Endothelial cell of umbilical vein (primary cell): Measurements from ENCODE around the gene CUX1. TPM values are rescaled to one million over a fixed set of nuclear protein-coding genes. Genes with fewer than 3 reads are reported as not detected.

Experiments
- BruUV-seq: library from RNA; stranded (reverse); fragments of 400-500 nt; replicated peaks from 2 replicates; lab custom pipeline; 2021; lab: Mats Ljungman, UMichigan
- CTCF ChIA-PET: fragments of 300-600, 350-600 bp; sonication (Branson Sonifier 250); formaldehyde crosslinking; loops from one replicate; lab custom pipeline; 2021; ENCODE audit warnings: antibody characterized with exemption, inconsistent platforms; lab: Charles Lee
- POLR2A ChIA-PET: fragments of 300-600, 350-600 bp; sonication (Branson Sonifier 250); formaldehyde crosslinking; loops from one replicate; lab custom pipeline; 2021; ENCODE audit warnings: antibody characterized with exemption, inconsistent platforms; lab: Charles Lee
- DNase-seq: peaks from one replicate; pipeline ENCODE4 v3.0.0-alpha.2; 2011; ENCODE audit warnings: low read depth, low spot score
- FAIRE-seq: peaks from 2 replicates; lab custom pipeline; 2011; peaks lifted over from hg19 to GRCh38; lab: Jason Lieb, UNC
- H2AFZ ChIP-seq: 2 replicates; pipeline ENCODE4 v1.6.0; 2012; ENCODE audit warnings: low read depth, low read length, control low read depth, inconsistent platforms
- H3K27ac ChIP-seq: 2 replicates; pipeline ENCODE4 v1.5.1; 2011; ENCODE audit warnings: low read depth, mild to moderate bottlenecking, control low read depth, low read length, moderate library complexity; ENCODE audit not compliant: insufficient read depth
- H3K27me3 ChIP-seq, 2 experiments: 2 replicates each; pipeline versions ENCODE4 v1.6.0 to v1.6.1; 2011; ENCODE audit warnings: low read length in 2 of 2, mixed read lengths in 1 of 2; ENCODE audit not compliant: control insufficient read depth in 2 of 2, insufficient read depth in 2 of 2
- H3K36me3 ChIP-seq, 2 experiments: 2 replicates in 1 of 2; 3 replicates in 1 of 2; pipeline ENCODE4 v1.5.1; 2011; ENCODE audit warnings: low read length in 2 of 2, mild to moderate bottlenecking in 1 of 2, moderate library complexity in 1 of 2; ENCODE audit not compliant: control insufficient read depth in 2 of 2, insufficient read depth in 2 of 2; ENCODE audit errors: extremely low read depth in 1 of 2
- H3K4me1 ChIP-seq: 3 replicates; pipeline ENCODE4 v1.5.1; 2011; ENCODE audit warnings: mild to moderate bottlenecking, low read length; ENCODE audit not compliant: control insufficient read depth, insufficient read depth; ENCODE audit errors: extremely low read depth
- H3K4me2 ChIP-seq: 2 replicates; pipeline ENCODE4 v1.6.1; 2011; ENCODE audit warnings: low read length, control low read depth, mixed read lengths; ENCODE audit not compliant: insufficient read depth
- H3K4me3 ChIP-seq, 3 experiments: fragments of 200-600 bp in 1 of 3; sonication (generic), shearing (Covaris generic) in 1 of 3; replicated peaks in 1 of 3; 2 replicates each; pipeline ENCODE4 v1.5.1; 2011 to 2016; ENCODE audit warnings: control low read depth in 3 of 3, low read length in 3 of 3, mild to moderate bottlenecking in 2 of 3, inconsistent platforms in 1 of 3, low read depth in 1 of 3, moderate library complexity in 1 of 3; ENCODE audit not compliant: insufficient read depth in 1 of 3
- H3K79me2 ChIP-seq: 2 replicates; pipeline ENCODE4 v1.6.0; 2012; ENCODE audit warnings: low read length, inconsistent platforms; ENCODE audit not compliant: control insufficient read depth, insufficient read depth
- H3K9ac ChIP-seq: replicated peaks from 2 replicates; pipeline ENCODE3; 2011; ENCODE audit warnings: low read length, control low read depth; ENCODE audit not compliant: insufficient read depth; ENCODE audit errors: extremely low read depth
- H3K9me1 ChIP-seq: replicated peaks from 3 replicates; pipeline ENCODE4 v1.6.0; 2011; ENCODE audit warnings: mild to moderate bottlenecking, low read length; ENCODE audit not compliant: control insufficient read depth, insufficient read depth; ENCODE audit errors: extremely low read depth
- H3K9me3 ChIP-seq: replicated peaks from 2 replicates; pipeline ENCODE4 v1.5.1; 2012; ENCODE audit warnings: low read length, inconsistent platforms; ENCODE audit not compliant: control insufficient read depth, insufficient read depth
- H4K20me1 ChIP-seq: replicated peaks from 2 replicates; pipeline ENCODE3; 2011; ENCODE audit warnings: mild to moderate bottlenecking, low read length; ENCODE audit not compliant: control insufficient read depth, insufficient read depth; ENCODE audit errors: extremely low read depth
- EZH2 ChIP-seq: IDR thresholded peaks from 2 replicates; pipeline ENCODE4 v1.6.1; 2012; ENCODE audit warnings: borderline replicate concordance, low read depth, mild to moderate bottlenecking, moderate library complexity, low read length, inconsistent platforms; ENCODE audit not compliant: severe bottlenecking
- FOS ChIP-seq: IDR thresholded peaks from 2 replicates; pipeline ENCODE4 v1.6.1; 2011; ENCODE audit warnings: mild to moderate bottlenecking, low read length, moderate library complexity, borderline replicate concordance; ENCODE audit not compliant: insufficient read depth
- GATA2 ChIP-seq: IDR thresholded peaks from 2 replicates; pipeline ENCODE4 v1.7.0; 2011; ENCODE audit warnings: low read depth, mild to moderate bottlenecking, moderate library complexity, mixed read lengths, low read length; ENCODE audit not compliant: insufficient read length, insufficient read depth
- JUN ChIP-seq: IDR thresholded peaks from 2 replicates; pipeline ENCODE4 v1.6.1; 2011; ENCODE audit warnings: borderline replicate concordance, low read depth; ENCODE audit not compliant: insufficient read length, insufficient read depth
- MYC ChIP-seq: IDR thresholded peaks from one replicate; pipeline ENCODE4 v1.6.1; 2011; ENCODE audit warnings: mild to moderate bottlenecking, low read depth, low read length
- POLR2A ChIP-seq: IDR thresholded peaks from 2 replicates; pipeline ENCODE4 v1.6.1; 2012; ENCODE audit warnings: low read depth, mild to moderate bottlenecking, control low read depth, low read length
- POLR2AphosphoS5 ChIP-seq: IDR thresholded peaks from 2 replicates; pipeline ENCODE4 v1.6.1; 2012; ENCODE audit warnings: low read depth, mild to moderate bottlenecking, control low read depth, low read length, moderate library complexity; ENCODE audit not compliant: insufficient read depth
- dilution Hi-C: fragments of 300-500 bp; cut with MboI; formaldehyde crosslinking; loops from one replicate; pipeline ENCODE4 v1.15.0; 2019; ENCODE audit warnings: low sequenced_read_pairs; ENCODE audit not compliant: extremely low pct_ligation_motif_present
- intact Hi-C: fragments of 100-400 bp; cut with micrococcal nuclease; formaldehyde crosslinking; loops from one replicate; pipeline ENCODE4 v1.10.0; 2022
- polyA plus RNA-seq, 4 experiments: library from polyadenylated mRNA; depleted of rRNA in 3 of 4; stranded (reverse) in 3 of 4; unstranded in 1 of 4; fragments of >200 nt; gene quantifications; 2 replicates each; pipeline versions ENCODE4 v1.2.1 to v1.2.3, GENCODE V29; 2011 to 2012; ENCODE audit warnings: missing spikeins in 1 of 4
- total RNA-seq: library from RNA; stranded (reverse); gene quantifications from 2 replicates; pipeline ENCODE4 v1.2.3, GENCODE V29; 2021
- TF ChIP-seq, protein P1 (sequence below), 2 donors: IDR thresholded peaks; 1 replicate in 1 of 2; 2 replicates in 1 of 2; pipeline ENCODE4 v1.5.1; 2011; ENCODE audit warnings: low read length in 2 of 2, mild to moderate bottlenecking in 2 of 2, moderate library complexity in 2 of 2, control low read depth in 1 of 2, inconsistent platforms in 1 of 2, low read depth in 1 of 2; ENCODE audit not compliant: insufficient read depth in 1 of 2; ENCODE audit errors: extremely low read depth in 1 of 2
- TF ChIP-seq, protein P2 (sequence below): IDR thresholded peaks from 2 replicates; pipeline ENCODE4 v1.6.1; 2011; ENCODE audit not compliant: insufficient read depth, insufficient read length

Gene CUX1
- total and polyA plus RNA-seq, 2 donors (not counting 3 experiments of a cell fraction or from before 2014, with no cell fraction given): 13.8 to 49.8 TPM

DNA sequence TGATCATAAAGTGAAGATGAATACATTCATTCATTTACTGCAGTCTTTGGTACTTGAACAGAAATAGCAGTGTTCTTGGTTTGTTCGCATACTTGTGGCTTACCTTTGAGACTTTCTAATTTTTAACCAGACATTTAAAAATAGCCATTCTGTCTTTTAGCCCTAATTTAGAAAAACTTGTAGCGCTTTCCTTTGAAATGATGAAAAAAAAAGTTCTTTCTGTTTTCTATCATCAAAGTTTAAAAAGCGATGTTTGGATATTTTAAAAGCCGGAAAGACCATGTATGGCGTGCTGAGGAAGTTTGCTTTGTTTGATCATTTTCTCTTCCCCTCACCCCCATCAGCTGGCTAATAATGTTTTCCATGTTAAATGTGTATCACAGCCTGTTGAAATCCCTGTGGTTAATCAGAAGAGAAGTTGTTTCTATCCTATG is 116.3 kb downstream of the CUX1 start:
- no TSS peak for BruUV-seq
- Histone ChIP-seq H3K27me3 (no peaks in the 10 kb centered on the region), H4K20me1 (no peaks in the 10 kb centered on the region), H2AFZ (no peak overlapping the region), H3K79me2 (peaks cover 1% of the 10 kb centered on the region), H3K4me3 (no peak overlapping the region), H3K4me2 (no peak overlapping the region), H3K4me1 (peaks cover 5% of the 10 kb centered on the region), H3K27ac (no peak overlapping the region), H3K9me3 (no peaks in the 10 kb centered on the region), H3K36me3 (no peaks in the 10 kb centered on the region), H3K9ac (no peak overlapping the region), H3K9me1 (no peaks in the 10 kb centered on the region)
- DNase-seq (no peak), FAIRE-seq (no peak)
- intact Hi-C loops (loop anchor here (2.0 kb wide), 1 partner anchor 13 kb away; no protein-coding TSS in a partner anchor), dilution Hi-C loops (no loop called here)
- CTCF ChIA-PET: no interaction called here
- TF ChIP-seq EZH2: no peak
- POLR2A ChIA-PET: no interaction called here

DNA sequence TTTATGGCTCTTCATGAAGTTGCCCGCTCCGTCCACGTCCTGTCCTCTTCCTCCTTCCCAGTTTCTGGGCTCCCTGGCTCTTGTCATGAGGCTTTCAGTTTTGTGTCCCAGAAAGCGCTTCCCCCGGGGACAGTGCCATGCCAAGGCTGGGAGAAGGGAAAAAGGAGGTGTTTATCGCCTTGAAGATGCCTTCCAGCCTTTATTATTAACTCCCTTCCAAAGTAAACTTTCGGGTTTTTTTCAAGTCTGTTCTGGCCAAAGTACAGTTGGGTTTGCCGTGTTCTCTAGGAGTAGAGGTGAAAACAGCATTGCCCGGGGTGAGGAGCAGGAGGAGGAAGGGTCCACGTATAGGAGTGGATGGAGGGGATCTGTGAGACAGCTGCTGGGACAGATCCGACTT is 117.2 kb downstream of the CUX1 start:
- POLR2A ChIA-PET: no interaction called here
- Histone ChIP-seq H3K4me1 (peaks cover 5% of the 10 kb centered on the region), H4K20me1 (no peaks in the 10 kb centered on the region), H3K9me1 (no peaks in the 10 kb centered on the region), H3K27me3 (no peaks in the 10 kb centered on the region), H2AFZ (no peak overlapping the region), H3K4me2 (no peak overlapping the region), H3K27ac (no peak overlapping the region), H3K9me3 (no peaks in the 10 kb centered on the region), H3K9ac (no peak overlapping the region), H3K4me3 (no peak overlapping the region), H3K79me2 (peaks cover 1% of the 10 kb centered on the region), H3K36me3 (no peaks in the 10 kb centered on the region)
- CTCF ChIA-PET: interaction anchor here (0.5 kb wide), 1 partner anchor 139 kb away, joined by 3 read pairs; no protein-coding TSS in a partner anchor
- no peak for FAIRE-seq
- no TSS peak for BruUV-seq
- dilution Hi-C loops (no loop called here), intact Hi-C loops (no loop called here)
- no peak for DNase-seq
- TF ChIP-seq GATA2 (no peak), JUN (no peak), EZH2 (no peak), MYC (no peak), FOS (no peak), POLR2AphosphoS5 (no peak), POLR2A (no peak)
- TF ChIP-seq, protein P1, sequence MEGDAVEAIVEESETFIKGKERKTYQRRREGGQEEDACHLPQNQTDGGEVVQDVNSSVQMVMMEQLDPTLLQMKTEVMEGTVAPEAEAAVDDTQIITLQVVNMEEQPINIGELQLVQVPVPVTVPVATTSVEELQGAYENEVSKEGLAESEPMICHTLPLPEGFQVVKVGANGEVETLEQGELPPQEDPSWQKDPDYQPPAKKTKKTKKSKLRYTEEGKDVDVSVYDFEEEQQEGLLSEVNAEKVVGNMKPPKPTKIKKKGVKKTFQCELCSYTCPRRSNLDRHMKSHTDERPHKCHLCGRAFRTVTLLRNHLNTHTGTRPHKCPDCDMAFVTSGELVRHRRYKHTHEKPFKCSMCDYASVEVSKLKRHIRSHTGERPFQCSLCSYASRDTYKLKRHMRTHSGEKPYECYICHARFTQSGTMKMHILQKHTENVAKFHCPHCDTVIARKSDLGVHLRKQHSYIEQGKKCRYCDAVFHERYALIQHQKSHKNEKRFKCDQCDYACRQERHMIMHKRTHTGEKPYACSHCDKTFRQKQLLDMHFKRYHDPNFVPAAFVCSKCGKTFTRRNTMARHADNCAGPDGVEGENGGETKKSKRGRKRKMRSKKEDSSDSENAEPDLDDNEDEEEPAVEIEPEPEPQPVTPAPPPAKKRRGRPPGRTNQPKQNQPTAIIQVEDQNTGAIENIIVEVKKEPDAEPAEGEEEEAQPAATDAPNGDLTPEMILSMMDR (IDR thresholded peaks at IDR 0.05; ENCODE audit: extremely low read depth in 1 of 2, insufficient read depth in 1 of 2, low read depth in 1 of 2, low read length in 2 of 2): no peak
- TF ChIP-seq, protein P2, sequence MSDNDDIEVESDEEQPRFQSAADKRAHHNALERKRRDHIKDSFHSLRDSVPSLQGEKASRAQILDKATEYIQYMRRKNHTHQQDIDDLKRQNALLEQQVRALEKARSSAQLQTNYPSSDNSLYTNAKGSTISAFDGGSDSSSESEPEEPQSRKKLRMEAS: no peak
